Keratinocyte (primary cell): ENCODE measurements around the gene JPH2. TPM values are rescaled to one million over a fixed set of nuclear protein-coding genes. Genes with fewer than 3 reads are reported as not detected.

Source experiments
- DNase-seq: peaks from one replicate; pipeline ENCODE4 v3.0.0-alpha.2; 2011; ENCODE audit warnings: low read depth, missing footprints, low spot score
- FAIRE-seq: peaks from 2 replicates; lab custom pipeline; 2011; peaks lifted over from hg19 to GRCh38; lab: Jason Lieb, UNC
- H2AFZ ChIP-seq: 2 replicates; pipeline ENCODE4 v1.6.0; 2012; ENCODE audit warnings: low read length, control low read depth, inconsistent platforms; ENCODE audit not compliant: control insufficient read depth
- H3K27ac ChIP-seq: 2 replicates; pipeline ENCODE4 v1.5.1; 2011; ENCODE audit warnings: low read length; ENCODE audit not compliant: control insufficient read depth, insufficient read depth
- H3K27me3 ChIP-seq: 3 replicates; pipeline ENCODE4 v1.6.0; 2011; ENCODE audit warnings: low read length; ENCODE audit not compliant: control insufficient read depth, insufficient read depth; ENCODE audit errors: extremely low read depth
- H3K36me3 ChIP-seq, 2 experiments: 2 replicates in 1 of 2; 3 replicates in 1 of 2; pipeline ENCODE4 v1.5.1; 2011; ENCODE audit warnings: low read length in 2 of 2, mild to moderate bottlenecking in 1 of 2; ENCODE audit not compliant: control insufficient read depth in 2 of 2, insufficient read depth in 2 of 2; ENCODE audit errors: extremely low read depth in 1 of 2
- H3K4me1 ChIP-seq: 3 replicates; pipeline ENCODE4 v1.5.1; 2011; ENCODE audit warnings: low read length; ENCODE audit not compliant: control insufficient read depth, insufficient read depth; ENCODE audit errors: extremely low read depth
- H3K4me2 ChIP-seq: 3 replicates; pipeline ENCODE4 v1.6.0; 2011; ENCODE audit warnings: low read depth, low read length; ENCODE audit not compliant: control insufficient read depth, insufficient read depth; ENCODE audit errors: extremely low read depth
- H3K4me3 ChIP-seq, 3 experiments: fragments of 200-600 bp in 1 of 3; sonication (generic) in 1 of 3; 2 replicates in 2 of 3; 3 replicates in 1 of 3; pipeline ENCODE4 v1.5.1; 2011 to 2016; ENCODE audit warnings: low read length in 3 of 3, mild to moderate bottlenecking in 3 of 3, control low read depth in 2 of 3, inconsistent platforms in 1 of 3, low read depth in 1 of 3, mixed read lengths in 1 of 3, mixed run types in 1 of 3, moderate library complexity in 1 of 3; ENCODE audit not compliant: control insufficient read depth in 2 of 3, insufficient read depth in 2 of 3; ENCODE audit errors: extremely low read depth in 1 of 3
- H3K79me2 ChIP-seq: 2 replicates; pipeline ENCODE4 v1.6.0; 2012; ENCODE audit warnings: low read length; ENCODE audit not compliant: control insufficient read depth, insufficient read depth
- H3K9ac ChIP-seq: 3 replicates; pipeline ENCODE4 v1.6.0; 2011; ENCODE audit warnings: low read length; ENCODE audit not compliant: control insufficient read depth, insufficient read depth; ENCODE audit errors: extremely low read depth
- H3K9me1 ChIP-seq: 3 replicates; pipeline ENCODE4 v1.6.0; 2011; ENCODE audit warnings: low read length; ENCODE audit not compliant: control insufficient read depth, insufficient read depth; ENCODE audit errors: extremely low read depth
- H3K9me3 ChIP-seq: 2 replicates; pipeline ENCODE4 v1.5.1; 2012; ENCODE audit warnings: low read depth, low read length; ENCODE audit not compliant: control insufficient read depth
- H4K20me1 ChIP-seq: 3 replicates; pipeline ENCODE4 v1.6.0; 2011; ENCODE audit warnings: low read length; ENCODE audit not compliant: control insufficient read depth, insufficient read depth; ENCODE audit errors: extremely low read depth
- EZH2 ChIP-seq: IDR thresholded peaks from one replicate; pipeline ENCODE4 v1.6.1; 2012; ENCODE audit warnings: inconsistent platforms, mild to moderate bottlenecking, low read length, moderate library complexity
- dilution Hi-C: fragments of 300-500 bp; cut with MboI; formaldehyde crosslinking; loops from one replicate; pipeline ENCODE4 v1.7.0; 2020; ENCODE audit warnings: low sequenced_read_pairs; ENCODE audit not compliant: extremely low pct_ligation_motif_present
- polyA plus RNA-seq, 5 experiments: library from polyadenylated mRNA; depleted of rRNA in 3 of 5; stranded (reverse) in 3 of 5; stranded (forward) in 1 of 5; unstranded in 1 of 5; fragments of >200 nt; gene quantifications; 1 replicate in 1 of 5; 2 replicates in 3 of 5; 3 replicates in 1 of 5; pipeline versions ENCODE4 v1.2.1 to v1.2.3, GENCODE V29; 2011 to 2012; ENCODE audit warnings: missing spikeins in 2 of 5, low read depth in 1 of 5, low replicate concordance in 1 of 5
- TF ChIP-seq, protein P1 (sequence below), 3 experiments: IDR thresholded peaks in 1 of 3; conservative IDR thresholded peaks in 1 of 3; optimal IDR thresholded peaks in 1 of 3; 2 replicates in 2 of 3; 3 replicates in 1 of 3; pipeline versions ENCODE3 to v1.5.1; 2011; ENCODE audit warnings: low read length in 3 of 3, mild to moderate bottlenecking in 3 of 3, moderate library complexity in 2 of 3, control low read depth in 1 of 3, inconsistent platforms in 1 of 3; ENCODE audit not compliant: insufficient read depth in 2 of 3; ENCODE audit errors: extremely low read depth in 1 of 3

JPH2 gene
- polyA plus RNA-seq, 1 donor (not counting 4 experiments of a cell fraction or from before 2014, with no cell fraction given) = 2.5 TPM

DNA sequence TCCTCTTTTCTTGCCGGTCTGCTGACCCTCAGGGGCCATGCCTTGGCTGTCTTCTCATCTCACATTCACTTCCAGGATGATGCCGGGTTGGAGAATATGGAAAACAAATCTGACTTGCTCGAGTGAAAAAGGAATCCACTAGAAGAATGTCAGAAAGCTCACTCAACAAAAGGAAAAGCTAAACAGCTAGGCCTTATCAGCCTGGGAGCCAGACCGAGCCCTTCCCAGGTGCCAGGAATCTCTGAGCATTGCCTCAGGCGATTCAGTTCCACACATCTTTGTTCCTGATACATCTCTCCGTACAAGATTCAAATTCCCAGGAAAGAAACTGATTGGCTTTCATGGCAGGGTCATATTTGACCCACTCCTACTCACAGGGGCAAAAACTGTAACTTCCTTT, 32.8 kb upstream of the JPH2 start:
- dilution Hi-C loops = loop anchor here (10.0 kb wide), 1 partner anchor 165 kb away; no protein-coding TSS in a partner anchor

DNA sequence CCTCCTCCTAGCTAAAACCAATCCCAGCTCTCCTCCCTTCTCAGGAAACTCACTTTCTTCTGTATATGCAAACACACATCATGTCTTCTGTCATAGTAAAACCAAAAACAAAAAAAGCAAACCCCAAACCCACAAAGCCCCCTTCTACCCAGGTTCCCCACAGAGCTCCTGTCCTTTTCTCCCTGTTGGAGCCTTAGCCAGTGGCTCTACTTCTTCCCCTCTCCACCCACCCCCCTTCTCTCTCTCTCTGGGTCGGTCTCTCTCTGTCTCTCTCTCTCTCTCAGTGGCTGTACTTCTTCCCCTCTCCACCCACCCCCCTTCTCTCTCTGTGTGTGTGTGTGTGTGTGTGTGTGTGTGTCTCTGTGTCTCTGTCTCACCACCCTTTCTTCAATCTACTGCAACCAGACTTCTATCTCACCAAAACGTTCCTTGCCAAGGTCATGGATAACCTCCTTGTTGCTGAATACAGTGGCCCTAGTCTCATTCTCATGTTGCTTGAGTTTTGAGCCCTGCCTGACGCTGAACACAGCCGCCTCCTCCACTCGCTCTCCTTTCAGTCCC, 32.3 kb upstream of the JPH2 start:
- Histone ChIP-seq H3K27me3 (no peaks in the 10 kb centered on the region), H3K4me2 (no peak overlapping the region), H3K36me3 (no peaks in the 10 kb centered on the region), H3K27ac (no peak overlapping the region), H3K79me2 (no peaks in the 10 kb centered on the region), H3K9me1 (no peaks in the 10 kb centered on the region), H3K4me3 (no peak overlapping the region), H2AFZ (no peak overlapping the region), H4K20me1 (no peaks in the 10 kb centered on the region), H3K4me1 (peaks cover 10% of the 10 kb centered on the region), H3K9me3 (no peaks in the 10 kb centered on the region), H3K9ac (no peak overlapping the region)
- no peak for TF ChIP-seq EZH2
- TF ChIP-seq, protein P1, sequence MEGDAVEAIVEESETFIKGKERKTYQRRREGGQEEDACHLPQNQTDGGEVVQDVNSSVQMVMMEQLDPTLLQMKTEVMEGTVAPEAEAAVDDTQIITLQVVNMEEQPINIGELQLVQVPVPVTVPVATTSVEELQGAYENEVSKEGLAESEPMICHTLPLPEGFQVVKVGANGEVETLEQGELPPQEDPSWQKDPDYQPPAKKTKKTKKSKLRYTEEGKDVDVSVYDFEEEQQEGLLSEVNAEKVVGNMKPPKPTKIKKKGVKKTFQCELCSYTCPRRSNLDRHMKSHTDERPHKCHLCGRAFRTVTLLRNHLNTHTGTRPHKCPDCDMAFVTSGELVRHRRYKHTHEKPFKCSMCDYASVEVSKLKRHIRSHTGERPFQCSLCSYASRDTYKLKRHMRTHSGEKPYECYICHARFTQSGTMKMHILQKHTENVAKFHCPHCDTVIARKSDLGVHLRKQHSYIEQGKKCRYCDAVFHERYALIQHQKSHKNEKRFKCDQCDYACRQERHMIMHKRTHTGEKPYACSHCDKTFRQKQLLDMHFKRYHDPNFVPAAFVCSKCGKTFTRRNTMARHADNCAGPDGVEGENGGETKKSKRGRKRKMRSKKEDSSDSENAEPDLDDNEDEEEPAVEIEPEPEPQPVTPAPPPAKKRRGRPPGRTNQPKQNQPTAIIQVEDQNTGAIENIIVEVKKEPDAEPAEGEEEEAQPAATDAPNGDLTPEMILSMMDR (optimal IDR thresholded peaks at IDR 0.05 in 1 of 3, IDR thresholded peaks at IDR 0.05 in 1 of 3, conservative IDR thresholded peaks at IDR 0.05 in 1 of 3; ENCODE audit: extremely low read depth in 1 of 3, insufficient read depth in 2 of 3, low read length in 3 of 3) = no peak
- dilution Hi-C loops = loop anchor here (10.0 kb wide), 1 partner anchor 166 kb away; no protein-coding TSS in a partner anchor
- DNase-seq = no peak
- FAIRE-seq = no peak

More for the DNA sequence above, 32.8 kb upstream of the JPH2 start:
- Histone ChIP-seq H4K20me1 (no peaks in the 10 kb centered on the region), H3K36me3 (no peaks in the 10 kb centered on the region), H3K79me2 (no peaks in the 10 kb centered on the region), H2AFZ (no peak overlapping the region), H3K4me3 (no peak overlapping the region), H3K27me3 (no peaks in the 10 kb centered on the region), H3K9me3 (no peaks in the 10 kb centered on the region), H3K9me1 (no peaks in the 10 kb centered on the region), H3K9ac (no peak overlapping the region), H3K4me2 (no peak overlapping the region), H3K4me1 (peaks cover 10% of the 10 kb centered on the region), H3K27ac (no peak overlapping the region)
- no peak for FAIRE-seq
- DNase-seq = no peak
- TF ChIP-seq, protein P1 (optimal IDR thresholded peaks at IDR 0.05 in 1 of 3, IDR thresholded peaks at IDR 0.05 in 1 of 3, conservative IDR thresholded peaks at IDR 0.05 in 1 of 3; ENCODE audit: extremely low read depth in 1 of 3, insufficient read depth in 2 of 3, low read length in 3 of 3) = no peak
- TF ChIP-seq EZH2 = no peak
